ENCODE measurements around the gene NELFCD. TPM values are rescaled to one million over a fixed set of nuclear protein-coding genes. Genes with fewer than 3 reads are reported as not detected.

NELFCD gene
- total and polyA plus RNA-seq, 2 donors from 2014 or later: 50.2 to 63.4 TPM

DNA sequence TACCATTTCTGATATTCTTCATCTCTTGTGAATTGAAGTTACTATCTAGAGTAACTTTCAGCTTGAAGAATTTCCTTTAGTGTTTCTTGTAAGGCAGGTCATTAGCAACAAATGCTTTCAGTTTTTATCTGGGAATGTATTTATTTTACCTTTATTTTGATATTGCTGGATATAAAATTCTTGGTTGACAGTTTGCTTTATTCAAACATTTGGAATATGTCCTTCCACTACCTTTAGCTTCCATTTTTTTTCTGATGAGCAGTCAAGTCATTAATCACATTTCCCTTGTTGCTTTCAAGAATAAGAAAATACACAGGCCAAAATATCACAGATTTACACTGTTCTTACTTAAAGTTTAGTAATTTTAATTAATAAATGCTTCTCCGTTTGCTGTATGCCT lies 5.7 kb upstream of the NELFCD start:
- FAIRE-seq (no peak), DNase-seq (no peak)
- Histone ChIP-seq H3K9me3 (ENCODE audit: control insufficient read depth in 2 of 3, insufficient read depth in 1 of 3, low read length in 3 of 3) (peaks cover 0 to 7% (median 0%) of the 10 kb centered on the region in 3 donors), H3K27me3 (ENCODE audit: control insufficient read depth, insufficient read depth, low read length) (no peaks in the 10 kb centered on the region), H3K36me3 (ENCODE audit: control insufficient read depth in 2 of 3, insufficient read depth in 3 of 3, low read length in 3 of 3) (no peaks in the 10 kb centered on the region), H3K9ac (ENCODE audit: low read length in 3 of 3) (no peak overlapping the region), H3K4me3 (ENCODE audit: low read length in 3 of 3) (no peak overlapping the region), H3K27ac (ENCODE audit: low read depth in 2 of 2, low read length in 2 of 2) (no peak overlapping the region), H3K4me1 (ENCODE audit: control insufficient read depth in 2 of 3, insufficient read depth in 2 of 3, low read depth in 1 of 3, low read length in 3 of 3) (no peaks in the 10 kb centered on the region)
- no peak for TF ChIP-seq CTCF (IDR thresholded peaks at IDR 0.05; ENCODE audit: borderline replicate concordance, extremely low read depth, insufficient read depth)
- intact Hi-C loops (cut with DNase I): no loop called here

DNA sequence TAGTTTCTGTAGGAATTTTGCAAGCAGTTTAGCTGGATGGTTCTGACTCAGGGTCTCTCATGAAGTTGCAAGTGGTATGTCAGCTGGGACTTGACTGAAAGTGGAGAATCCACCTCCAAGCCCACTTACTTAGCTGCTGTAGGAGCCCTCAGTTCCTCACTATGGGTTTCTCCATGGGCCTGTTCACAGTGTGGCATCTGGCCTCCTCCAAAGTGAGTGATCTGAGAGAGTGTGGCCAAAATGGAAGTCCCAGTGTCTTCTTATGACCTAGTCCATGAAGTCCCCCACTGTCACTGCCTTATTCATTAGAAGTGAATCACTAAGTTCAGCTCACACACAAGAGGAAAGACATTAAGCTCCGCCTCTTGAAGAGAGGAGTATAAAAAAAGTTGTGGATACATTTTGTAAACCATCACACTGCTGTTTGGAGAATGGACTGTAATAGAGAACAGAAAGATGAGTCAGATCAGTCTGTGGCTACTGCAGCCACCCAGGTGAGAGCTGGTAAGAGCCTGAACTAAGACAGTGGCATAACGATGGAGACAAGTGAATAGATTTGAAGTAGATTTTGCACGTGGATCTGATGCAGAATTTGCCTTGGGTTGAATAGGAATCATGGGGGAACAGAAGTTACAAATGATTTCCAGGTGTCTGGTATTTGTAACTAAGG lies 4.9 kb upstream of the NELFCD start:
- Histone ChIP-seq H3K4me3 (ENCODE audit: low read length in 3 of 3) (no peak overlapping the region), H3K36me3 (ENCODE audit: control insufficient read depth in 2 of 3, insufficient read depth in 3 of 3, low read length in 3 of 3) (no peaks in the 10 kb centered on the region), H3K4me1 (ENCODE audit: control insufficient read depth in 2 of 3, insufficient read depth in 2 of 3, low read depth in 1 of 3, low read length in 3 of 3) (no peaks in the 10 kb centered on the region), H3K9ac (ENCODE audit: low read length in 3 of 3) (no peak overlapping the region), H3K27me3 (ENCODE audit: control insufficient read depth, insufficient read depth, low read length) (no peaks in the 10 kb centered on the region), H3K27ac (ENCODE audit: low read depth in 2 of 2, low read length in 2 of 2) (no peak overlapping the region), H3K9me3 (ENCODE audit: control insufficient read depth in 2 of 3, insufficient read depth in 1 of 3, low read length in 3 of 3) (peaks cover 0 to 7% (median 0%) of the 10 kb centered on the region in 3 donors)
- intact Hi-C loops (cut with DNase I): no loop called here
- FAIRE-seq (no peak), DNase-seq (no peak)
- TF ChIP-seq CTCF (IDR thresholded peaks at IDR 0.05; ENCODE audit: borderline replicate concordance, extremely low read depth, insufficient read depth): no peak

- H3K27me3 ChIP-seq (ENCODE audit: control insufficient read depth, insufficient read depth, low read length): no peaks in the 10 kb centered on the region
- no peak overlapping the region for H3K4me3 ChIP-seq (ENCODE audit: low read length in 3 of 3)
- no peaks in the 10 kb centered on the region for H3K36me3 ChIP-seq (ENCODE audit: control insufficient read depth in 2 of 3, insufficient read depth in 3 of 3, low read length in 3 of 3)
- DNase-seq (no peak), FAIRE-seq (no peak)
- H3K4me1 ChIP-seq (ENCODE audit: control insufficient read depth in 2 of 3, insufficient read depth in 2 of 3, low read depth in 1 of 3, low read length in 3 of 3): peaks cover 4 to 7% (median 5%) of the 10 kb centered on the region in 3 donors
- H3K27ac ChIP-seq (ENCODE audit: low read depth in 2 of 2, low read length in 2 of 2): no peak overlapping the region
- intact Hi-C loops (cut with DNase I): no loop called here
- peaks cover 0 to 7% (median 0%) of the 10 kb centered on the region in 3 donors for H3K9me3 ChIP-seq (ENCODE audit: control insufficient read depth in 2 of 3, insufficient read depth in 1 of 3, low read length in 3 of 3)
- TF ChIP-seq CTCF (IDR thresholded peaks at IDR 0.05; ENCODE audit: borderline replicate concordance, extremely low read depth, insufficient read depth): no peak
- no peak overlapping the region for H3K9ac ChIP-seq (ENCODE audit: low read length in 3 of 3)
These were observed 2.5 kb upstream of the NELFCD start for GRCh38 chr20:58978351-58979190.
